Right cardiac atrium (tissue), 5 donors: Measurements from ENCODE around the gene SMG6. TPM values are rescaled to one million over a fixed set of nuclear protein-coding genes. Genes with fewer than 3 reads are reported as not detected.
"Not testable (repeated sequence)": the region's sequence is repeated elsewhere in the genome, so short reads cannot be mapped to it uniquely, and the experiment has no call there.

Source experiments
- ATAC-seq, 2 donors: fragments of 200-7000 bp; cut with Tn5 transposase; one replicate each; pipeline versions ENCODE4 v1.8.0 to v1.9.1; 2020; ENCODE audit warnings: moderate library complexity in 2 of 2, mild to moderate bottlenecking in 1 of 2
- DNase-seq, 3 donors: peaks; one replicate each; pipeline ENCODE4 v3.0.0-alpha.2; 2020
- H3K27ac ChIP-seq: one replicate; pipeline ENCODE4 v1.5.1; 2013; ENCODE audit warnings: mild to moderate bottlenecking, low read length, control low read depth, moderate library complexity
- H3K27me3 ChIP-seq: one replicate; pipeline ENCODE4 v1.6.1; 2013; ENCODE audit not compliant: control insufficient read depth, insufficient read depth
- H3K4me1 ChIP-seq: one replicate; pipeline ENCODE4 v1.6.1; 2013; ENCODE audit warnings: low read length; ENCODE audit not compliant: control insufficient read depth, insufficient read depth
- H3K4me3 ChIP-seq: one replicate; pipeline ENCODE4 v1.5.1; 2013; ENCODE audit warnings: low read length, control low read depth
- H3K9me3 ChIP-seq: one replicate; pipeline ENCODE4 v1.6.1; 2013; ENCODE audit warnings: low read length; ENCODE audit not compliant: control insufficient read depth
- WGBS: extraction: QIAGEN DNeasy Blood & Tissue Kit; methylation state at CpG from one replicate; pipeline ENCODE4 v1.1.7; 2013; 5-methylcytosine and 5-hydroxymethylcytosine counted together
- intact Hi-C, 4 donors: fragments of 100-400 bp; cut with DNase I; formaldehyde crosslinking; loops; one replicate each; pipeline versions ENCODE4 v1.11.0 to v1.14.0; 2022 to 2023
- polyA plus RNA-seq: library from polyadenylated mRNA; stranded (reverse); fragments of 200-250 nt; gene quantifications from one replicate; pipeline ENCODE4 v1.2.3, GENCODE V29; 2013
- total RNA-seq, 4 donors: library from RNA; stranded (reverse); fragmentation: NEBNext Ultra II Directional; extraction: Animal tissue kit (Norgen Biotek cat#: 25700); gene quantifications; one replicate each; pipeline ENCODE4 v1.2.1, GENCODE V29; 2021
- donor health status: healthy with polysubstance abuse.
- donor health status: DM: no; HTN: yes; CAD: no.
- donor health status: DM: no; HTN: no; CAD: no.
- donor health status: DM: no; HTN: yes; CAD: no; lungs with severe emphysema.
- donor health status: DM: yes; HTN: yes; CAD: no.

SMG6 gene
- total and polyA plus RNA-seq, 5 donors = 18.7 to 36.0 (median 27.6) TPM

DNA sequence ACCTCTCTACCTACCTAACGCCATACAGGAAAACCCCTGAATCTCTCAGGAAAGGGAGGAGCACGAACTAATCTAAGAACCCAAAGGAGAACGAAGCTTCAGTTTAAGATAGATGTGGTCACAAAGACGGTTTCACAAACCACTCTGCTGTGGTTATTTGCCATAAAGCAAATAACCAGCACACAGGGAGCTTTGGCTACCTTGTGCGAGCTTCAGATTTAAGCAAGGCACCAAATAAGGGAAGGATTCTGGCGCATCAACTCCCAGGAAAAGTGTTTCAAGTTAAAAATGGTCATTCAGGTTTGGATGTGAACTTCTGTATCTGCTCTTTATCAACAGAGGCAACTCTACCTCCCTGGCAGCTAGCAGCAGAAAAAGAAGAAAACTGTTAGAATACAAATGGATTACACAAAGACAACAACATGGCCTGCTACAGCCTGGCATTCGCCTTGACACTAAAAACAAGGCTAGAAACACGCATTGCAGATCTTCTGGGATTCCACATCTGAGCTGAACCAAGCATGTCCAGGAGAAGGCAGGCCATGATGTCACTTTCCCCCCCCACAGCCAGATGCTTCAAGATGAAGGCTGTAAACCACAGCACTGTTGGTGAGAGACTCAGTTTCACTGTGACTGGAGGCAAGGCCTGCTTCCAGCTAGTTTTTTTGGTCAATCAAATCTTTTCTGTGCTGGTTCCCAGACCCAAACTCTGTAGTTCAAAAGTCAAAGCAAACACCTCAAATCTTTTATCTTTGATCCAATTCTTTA lies 43.6 kb downstream of the SMG6 start:
- DNase-seq (no peak), ATAC-seq (no peak)
- 78% methylated on average over 8 of the region's 8 CpGs for WGBS
- H3K27me3 ChIP-seq = no peaks in the 10 kb centered on the region
- intact Hi-C loops = no loop called here
- no peak overlapping the region for H3K4me3 ChIP-seq
- no peaks in the 10 kb centered on the region for H3K9me3 ChIP-seq
- peaks cover 4% of the 10 kb centered on the region for H3K4me1 ChIP-seq
- no peak overlapping the region for H3K27ac ChIP-seq

DNA sequence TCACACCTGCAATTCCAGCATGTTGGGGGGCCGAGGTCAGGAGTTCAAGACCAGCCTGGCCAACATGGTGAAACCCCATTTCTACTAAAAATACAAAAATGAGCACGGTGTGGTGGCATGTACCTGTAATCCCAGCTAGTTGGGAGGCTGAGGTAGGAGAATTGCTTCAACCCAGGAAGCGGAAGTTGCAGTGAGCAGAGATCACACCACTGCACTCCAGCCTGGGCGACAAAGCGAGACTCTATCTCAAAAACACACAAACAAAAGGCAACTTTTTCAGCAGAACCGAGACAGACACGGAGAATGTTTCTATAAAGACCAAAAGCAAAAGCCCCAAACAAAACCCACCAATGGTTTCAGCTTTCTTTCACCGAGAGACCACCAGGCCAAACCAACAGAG lies 44.8 kb downstream of the SMG6 start:
- DNase-seq, H3K9me3 ChIP-seq, ATAC-seq, H3K4me3 ChIP-seq, H3K27ac ChIP-seq, H3K27me3 ChIP-seq, H3K4me1 ChIP-seq, intact Hi-C loops: not testable (repeated sequence)
- WGBS = 95% methylated on average over 8 of the region's 8 CpGs

GRCh38 chr17:2253768-2254406 lies 49.7 kb downstream of the SMG6 start:
- no peak overlapping the region for H3K4me3 ChIP-seq
- H3K9me3 ChIP-seq = no peaks in the 10 kb centered on the region
- intact Hi-C loops = no loop called here
- no peak for DNase-seq
- peak in 1 of 2 donors; percentile 40 for ATAC-seq
- no peaks in the 10 kb centered on the region for H3K27me3 ChIP-seq
- no peak overlapping the region for H3K27ac ChIP-seq
- no peaks in the 10 kb centered on the region for H3K4me1 ChIP-seq
- WGBS = 66% methylated on average over 5 of the region's 5 CpGs

- DNase-seq = no peak
- Histone ChIP-seq H3K9me3 (no peaks in the 10 kb centered on the region), H3K4me3 (no peak overlapping the region), H3K27me3 (no peaks in the 10 kb centered on the region), H3K4me1 (no peaks in the 10 kb centered on the region), H3K27ac (no peak overlapping the region)
- intact Hi-C loops = no loop called here
- no peak for ATAC-seq
- WGBS = 85% methylated on average over 10 of the region's 10 CpGs
Observed at GRCh38 chr17:2253362-2253761, 50.2 kb downstream of the SMG6 start.

DNA sequence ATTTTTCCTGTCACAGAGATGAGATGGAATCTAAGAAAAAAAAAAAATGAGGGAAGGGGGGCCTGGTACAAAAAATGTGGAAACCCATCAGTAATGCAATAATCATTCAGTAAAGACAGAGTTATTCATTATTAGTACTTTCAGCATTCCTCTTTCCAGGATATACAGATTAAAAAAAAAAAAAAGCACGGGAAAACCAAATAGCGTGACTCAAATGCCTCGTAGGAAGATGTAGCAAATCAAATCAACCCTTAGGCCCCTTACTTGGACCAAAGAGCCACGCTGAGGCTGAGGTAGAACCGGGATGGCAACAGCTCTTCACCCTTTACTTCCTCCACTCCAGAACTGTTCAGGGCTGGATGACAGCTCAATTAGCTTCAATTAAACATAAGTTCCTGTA lies 52.5 kb downstream of the SMG6 start:
- H3K4me1 ChIP-seq = no peaks in the 10 kb centered on the region
- H3K4me3 ChIP-seq = no peak overlapping the region
- ATAC-seq (no peak), DNase-seq (no peak)
- intact Hi-C loops = no loop called here
- H3K27ac ChIP-seq = no peak overlapping the region
- no peaks in the 10 kb centered on the region for H3K9me3 ChIP-seq
- WGBS = 84% methylated on average over 5 of the region's 5 CpGs
- no peaks in the 10 kb centered on the region for H3K27me3 ChIP-seq

GRCh38 chr17:2250140-2251095 lies 53.2 kb downstream of the SMG6 start:
- DNase-seq = no peak
- WGBS = 88% methylated on average over 12 of the region's 12 CpGs
- Histone ChIP-seq H3K27ac (no peak overlapping the region), H3K4me1 (no peaks in the 10 kb centered on the region), H3K9me3 (no peaks in the 10 kb centered on the region), H3K27me3 (no peaks in the 10 kb centered on the region), H3K4me3 (no peak overlapping the region)
- ATAC-seq = no peak
- intact Hi-C loops = no loop called here

DNA sequence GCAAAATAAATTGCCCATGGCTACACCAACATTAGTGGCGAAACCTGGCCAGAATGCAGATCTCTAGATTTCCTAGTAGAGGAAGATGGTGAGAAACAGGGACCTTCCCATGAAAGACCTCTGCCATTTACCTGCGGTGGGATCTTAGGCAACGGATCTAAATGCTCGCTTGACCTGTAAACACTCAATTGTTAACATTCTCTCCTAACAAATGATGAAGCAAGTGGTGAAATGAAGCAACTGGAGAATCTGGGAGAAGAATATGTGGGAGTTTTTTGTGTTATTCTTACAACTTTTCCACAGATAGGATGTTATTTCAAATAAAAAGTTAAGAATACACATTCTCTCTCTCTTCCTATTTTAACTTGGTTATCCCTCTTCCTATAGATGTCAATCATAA lies 56.6 kb downstream of the SMG6 start:
- ATAC-seq (no peak), DNase-seq (no peak)
- Histone ChIP-seq H3K27me3 (no peaks in the 10 kb centered on the region), H3K9me3 (no peaks in the 10 kb centered on the region), H3K4me1 (no peaks in the 10 kb centered on the region), H3K27ac (no peak overlapping the region), H3K4me3 (no peak overlapping the region)
- intact Hi-C loops = no loop called here
- WGBS = 93% methylated on average over 4 of the region's 4 CpGs

DNA sequence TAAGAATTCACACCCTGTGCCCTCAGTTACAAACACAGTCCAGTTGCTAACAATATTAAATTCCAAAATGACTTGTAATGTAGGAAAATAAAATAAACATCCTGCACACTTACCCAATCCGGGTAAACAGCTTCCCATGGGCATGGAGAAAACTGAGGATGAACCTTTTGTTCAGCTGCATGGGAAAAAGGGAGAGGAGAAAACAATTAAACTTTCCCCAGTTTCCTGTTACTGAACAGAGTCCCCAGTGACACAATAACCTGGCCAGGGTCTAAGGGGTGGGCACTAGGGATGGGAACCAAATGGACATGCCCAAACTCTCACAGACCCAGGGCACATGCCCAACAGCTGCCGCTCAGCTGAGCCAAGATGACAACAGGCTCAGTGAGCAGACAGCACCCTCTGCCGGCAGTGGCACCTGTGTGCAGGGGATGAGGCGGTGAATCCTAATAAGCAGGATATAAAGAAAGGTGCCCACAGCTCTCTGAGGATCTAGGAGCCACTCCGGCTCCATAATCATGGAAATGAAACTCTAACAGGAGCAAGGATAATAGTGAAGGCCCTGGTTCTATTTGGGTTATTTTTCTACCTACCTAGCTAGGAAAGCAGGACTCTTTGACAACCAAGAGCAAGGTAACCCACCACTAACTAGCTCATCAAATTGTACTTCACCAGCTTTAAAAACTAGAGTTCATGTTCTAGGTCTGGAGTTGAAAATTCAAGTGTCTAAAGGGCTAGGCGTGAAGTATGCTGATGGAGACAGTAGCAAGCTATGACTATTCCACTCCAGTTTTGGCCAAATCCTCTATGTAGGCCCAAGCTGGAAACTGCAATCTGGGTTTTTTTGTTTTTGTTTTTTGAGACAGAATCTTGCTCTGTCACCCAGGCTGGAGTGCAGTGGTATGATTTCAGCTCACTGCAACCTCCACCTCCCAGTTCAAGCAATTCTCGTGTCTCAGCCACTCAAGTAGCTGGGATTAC lies 58.8 kb downstream of the SMG6 start:
- no peaks in the 10 kb centered on the region for H3K9me3 ChIP-seq
- no peak overlapping the region for H3K4me3 ChIP-seq
- intact Hi-C loops = loop anchor here in 3 of 4 donors (2.0 to 5.0 kb wide), 3 partner anchors 148 to 190 kb away; partner anchors contain the start of gene HIC1 (in 3 of the 3)
- ATAC-seq = peak; percentile 90 to 91
- H3K27me3 ChIP-seq = no peaks in the 10 kb centered on the region
- 28% methylated on average over 7 of the region's 7 CpGs for WGBS
- H3K27ac ChIP-seq = peak overlapping the region; percentile 26
- peak; percentile 89 to 95 (median 95) for DNase-seq
- no peaks in the 10 kb centered on the region for H3K4me1 ChIP-seq

- ATAC-seq (peak in 1 of 2 donors; percentile 4), DNase-seq (no peak)
- intact Hi-C loops = loop anchor here in 3 of 4 donors (2.0 to 5.0 kb wide), 3 partner anchors 147 to 189 kb away; partner anchors contain the start of gene HIC1 (in 3 of the 3)
- Histone ChIP-seq H3K27ac (peak overlapping the region; percentile 80), H3K9me3 (no peaks in the 10 kb centered on the region), H3K4me3 (no peak overlapping the region), H3K4me1 (no peaks in the 10 kb centered on the region), H3K27me3 (no peaks in the 10 kb centered on the region)
- 77% methylated on average over 5 of the region's 5 CpGs for WGBS
Observed at GRCh38 chr17:2243953-2244352, 59.6 kb downstream of the SMG6 start.

DNA sequence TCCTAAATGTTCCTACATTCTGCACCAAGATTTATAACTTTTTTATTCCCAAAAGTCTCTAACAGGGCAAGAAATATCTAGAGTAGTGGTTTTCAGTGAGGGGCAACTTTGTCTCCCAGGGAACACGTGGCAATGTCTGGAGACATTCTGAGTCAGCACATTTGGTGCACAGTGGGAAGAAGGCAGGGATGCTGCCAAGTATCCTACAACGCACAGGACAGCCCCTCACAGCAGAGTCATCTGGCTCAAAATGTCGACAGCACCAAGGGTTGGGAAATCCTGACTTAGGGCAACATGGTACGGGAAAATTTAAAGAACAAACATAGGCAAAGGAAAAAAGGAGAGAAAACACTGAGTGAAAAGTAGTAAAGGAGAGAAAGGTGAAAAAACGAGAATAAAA lies 61.8 kb downstream of the SMG6 start:
- Histone ChIP-seq H3K4me3 (no peak overlapping the region), H3K27me3 (no peaks in the 10 kb centered on the region), H3K9me3 (no peaks in the 10 kb centered on the region), H3K27ac (no peak overlapping the region), H3K4me1 (peaks cover 5% of the 10 kb centered on the region)
- peak in 2 of 3 donors; percentile 50 to 63 for DNase-seq
- 62% methylated on average over 5 of the region's 5 CpGs for WGBS
- ATAC-seq = no peak
- intact Hi-C loops = loop anchor here in 1 of 4 donors (5.0 kb wide), 2 partner anchors 145 to 185 kb away; partner anchors contain the start of gene HIC1
